A549 (cell line): Measurements from ENCODE around the gene ZBTB20. TPM values are rescaled to one million over a fixed set of nuclear protein-coding genes. Genes with fewer than 3 reads are reported as not detected.

ENCODE experiments used
- ATAC-seq, 2 experiments: fragments of 200-7000 bp in 1 of 2; fragments of >200 bp in 1 of 2; cut with Nextera tagmentation in 1 of 2; cut with Tn5 transposase in 1 of 2; 3 replicates each; pipeline versions ENCODE4 v1.8.0 to v1.9.1; 2018 to 2020; ENCODE audit warnings: mild to moderate bottlenecking in 1 of 2, moderate library complexity in 1 of 2
- CTCF ChIA-PET: fragments of 300-600 bp; sonication (Branson Sonifier 250); formaldehyde crosslinking; extraction: SDS; loops from one replicate; lab custom pipeline; 2021; ENCODE audit warnings: antibody characterized with exemption, inconsistent platforms; lab: Yijun Ruan, JAX
- POLR2A ChIA-PET: fragments of 350-600 bp; formaldehyde crosslinking; extraction: SDS; loops from one replicate; lab custom pipeline; 2021; ENCODE audit warnings: antibody characterized with exemption, inconsistent platforms; lab: Yijun Ruan, JAX
- DNase-seq, 2 experiments: peaks; one replicate each; pipeline versions ENCODE4 v3.0.0 to v3.0.0-alpha.2; 2011 to 2016; ENCODE audit warnings: low read depth in 1 of 2, low spot score in 1 of 2
- FAIRE-seq: peaks from 2 replicates; lab custom pipeline; 2011; peaks lifted over from hg19 to GRCh38; lab: Jason Lieb, UNC
- H3K27ac ChIP-seq, 2 experiments: fragments of >200 bp; sonication (Bioruptor Twin); formaldehyde crosslinking; 3 replicates each; pipeline ENCODE4 v1.5.1; 2016 to 2017
- H3K4me1 ChIP-seq: fragments of >200 bp; sonication (Bioruptor Twin); formaldehyde crosslinking; 3 replicates; pipeline ENCODE4 v1.6.1; 2016
- H3K4me2 ChIP-seq: fragments of >200 bp; sonication (Bioruptor Twin); formaldehyde crosslinking; 3 replicates; pipeline ENCODE4 v1.6.1; 2016
- H3K4me3 ChIP-seq: fragments of >200 bp; sonication (Bioruptor Twin); formaldehyde crosslinking; 3 replicates; pipeline ENCODE4 v1.5.1; 2016
- H3K9me3 ChIP-seq: fragments of >200 bp; sonication (Bioruptor Twin); formaldehyde crosslinking; 3 replicates; pipeline ENCODE4 v1.6.1; 2016
- CBX2 ChIP-seq: fragments of 200-600 bp; sonication (generic); IDR thresholded peaks from 2 replicates; pipeline ENCODE4 v1.6.1; 2016; ENCODE audit warnings: low read depth, mild to moderate bottlenecking, borderline replicate concordance
- CEBPB ChIP-seq, 2 experiments: fragments of >200 bp in 1 of 2; sonication (Bioruptor Twin) in 1 of 2; formaldehyde crosslinking in 1 of 2; IDR thresholded peaks; 2 replicates each; pipeline ENCODE4 v1.6.1; 2012 to 2016
- CHD2 ChIP-seq: fragments of 150-350 bp; IDR thresholded peaks from 2 replicates; pipeline ENCODE4 v1.6.1; 2014; ENCODE audit warnings: low read length; ENCODE audit not compliant: partially characterized antibody
- CHD4 ChIP-seq: fragments of 200-600 bp; sonication (generic); IDR thresholded peaks from 2 replicates; pipeline ENCODE4 v1.6.1; 2016; ENCODE audit warnings: antibody characterized with exemption, mild to moderate bottlenecking, borderline replicate concordance
- EHF ChIP-seq: fragments of 250-450 bp; sonication (Bioruptor Pico); IDR thresholded peaks from 2 replicates; pipeline ENCODE4 v1.5.0; 2020; ENCODE audit warnings: mild to moderate bottlenecking
- ESRRA ChIP-seq: fragments of 150-350 bp; IDR thresholded peaks from 2 replicates; pipeline ENCODE4 v1.6.1; 2014; ENCODE audit warnings: mild to moderate bottlenecking, low read length, borderline replicate concordance
- FOSL2 ChIP-seq, 2 experiments: fragments of 450-650 bp in 1 of 2; fragments of >200 bp in 1 of 2; sonication (Bioruptor Twin) in 1 of 2; formaldehyde crosslinking; IDR thresholded peaks; 2 replicates each; pipeline versions ENCODE4 v1.5.0 to v1.6.1; 2016 to 2020; ENCODE audit warnings: mild to moderate bottlenecking in 1 of 2, moderate library complexity in 1 of 2
- HEYL ChIP-seq: fragments of 250-450 bp; sonication (Bioruptor Pico); IDR thresholded peaks from 2 replicates; pipeline ENCODE4 v1.8.0; 2021; ENCODE audit warnings: mild to moderate bottlenecking, moderate library complexity
- HOXA7 ChIP-seq: fragments of 250-450 bp; sonication (Bioruptor Pico); IDR thresholded peaks from 2 replicates; pipeline ENCODE4 v1.5.0; 2020; ENCODE audit warnings: mild to moderate bottlenecking, moderate library complexity
- KDM5A ChIP-seq: fragments of 200-600 bp; sonication (generic); IDR thresholded peaks from 2 replicates; pipeline ENCODE4 v1.6.1; 2016; ENCODE audit warnings: antibody characterized with exemption, mild to moderate bottlenecking
- MAFK ChIP-seq: fragments of 450-650 bp; IDR thresholded peaks from 2 replicates; pipeline ENCODE4 v1.6.1; 2014; ENCODE audit not compliant: partially characterized antibody
- NFE2L2 ChIP-seq: fragments of 150-350 bp; conservative IDR thresholded peaks from 2 replicates; pipeline ENCODE4 v1.6.1; 2014; ENCODE audit warnings: low read length
- NPAS2 ChIP-seq: fragments of 250-450 bp; sonication (Bioruptor Pico); IDR thresholded peaks from 2 replicates; pipeline ENCODE4 v1.8.0; 2022; ENCODE audit warnings: mild to moderate bottlenecking, moderate library complexity, borderline replicate concordance
- TP53 ChIP-seq: fragments of 250-450 bp; sonication (Bioruptor Pico); IDR thresholded peaks from 2 replicates; pipeline ENCODE4 v1.5.0; 2021; ENCODE audit warnings: mild to moderate bottlenecking, moderate library complexity
- ZNF302 ChIP-seq: fragments of 250-450 bp; sonication (Bioruptor Pico); IDR thresholded peaks from 2 replicates; pipeline ENCODE4 v1.9.0; 2021; ENCODE audit warnings: inconsistent platforms, mild to moderate bottlenecking, moderate library complexity
- ZSCAN20 ChIP-seq: fragments of 250-450 bp; sonication (Bioruptor Pico); IDR thresholded peaks from 2 replicates; pipeline ENCODE4 v1.8.0; 2022; ENCODE audit warnings: mild to moderate bottlenecking, moderate library complexity
- WGBS: methylation state at CpG from one replicate; pipeline ENCODE4 v1.1.6; 2017; ENCODE audit errors: missing lambda C conversion rate; 5-methylcytosine and 5-hydroxymethylcytosine counted together
- polyA plus RNA-seq, 4 experiments: library from polyadenylated mRNA; depleted of rRNA in 3 of 4; stranded (reverse); fragments of >200 nt; fragmentation: RNase III in 1 of 4; extraction: RNeasy Plus Mini Kit Qiagen cat#74134 plus additional on column Dnase treatment in 1 of 4; gene quantifications; 2 replicates in 3 of 4; 3 replicates in 1 of 4; pipeline ENCODE4 v1.2.3, GENCODE V29; 2011 to 2017
- TF ChIP-seq, protein P1 (sequence below): fragments of 450-650 bp; IDR thresholded peaks from 2 replicates; pipeline ENCODE4 v1.6.1; 2014; ENCODE audit warnings: antibody characterized with exemption
- TF ChIP-seq, protein P2 (sequence below): fragments of 200-600 bp; sonication (generic); IDR thresholded peaks from 2 replicates; pipeline ENCODE4 v1.6.1; 2016; ENCODE audit warnings: antibody characterized with exemption, mild to moderate bottlenecking, moderate library complexity
- TF ChIP-seq, protein P3 (sequence below): IDR thresholded peaks from 2 replicates; pipeline ENCODE4 v1.6.1; 2012
- TF ChIP-seq, protein P4 (sequence below): IDR thresholded peaks from 2 replicates; pipeline ENCODE4 v1.6.1; 2012; ENCODE audit warnings: low read depth, borderline replicate concordance

The ZBTB20 gene
- polyA plus RNA-seq, 2 of the 4 experiments (the other 2 are of a cell fraction) = 0.85 to 5.0 TPM

DNA sequence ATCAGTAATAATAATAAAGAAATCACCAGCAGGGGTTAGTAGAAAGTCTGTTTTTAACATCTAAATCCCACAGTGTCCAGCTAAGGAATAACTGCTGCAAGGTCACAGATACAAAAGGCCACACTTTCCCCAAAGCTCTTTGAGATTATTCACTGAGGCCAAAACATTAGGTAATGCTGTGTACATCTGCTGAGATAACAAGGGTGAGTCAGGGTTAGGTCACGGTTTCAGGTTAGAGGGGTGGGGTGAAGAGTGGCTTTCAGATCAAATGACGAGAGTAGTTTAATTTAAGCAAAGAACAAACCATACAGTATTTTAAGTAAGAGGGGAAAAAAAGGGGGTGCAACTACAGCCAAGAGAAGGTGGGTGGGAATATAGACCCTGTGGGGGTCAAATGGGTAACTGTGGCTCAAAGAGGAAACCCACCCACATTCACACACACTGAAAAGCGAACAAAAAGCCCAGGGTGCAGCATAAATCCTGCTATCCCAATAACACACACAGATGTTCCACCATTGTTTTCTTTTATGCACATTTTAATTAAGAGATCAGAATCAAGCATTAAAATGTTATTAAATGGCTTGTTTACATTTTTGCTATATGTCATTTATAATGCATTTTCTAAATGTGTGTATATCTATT lies 440.4 kb downstream of the ZBTB20 start (continued):
- TF ChIP-seq CHD4 (no peak), ZNF302 (CRISPR knock-in tag) (no peak), FOSL2 (IDR thresholded peaks at IDR 0.05) (peak; percentile 71), FOSL2 (CRISPR knock-in tag; IDR thresholded peaks at IDR 0.05) (peak; percentile 85), EHF (CRISPR knock-in tag) (no peak), HEYL (no peak)
- TF ChIP-seq, protein P1, sequence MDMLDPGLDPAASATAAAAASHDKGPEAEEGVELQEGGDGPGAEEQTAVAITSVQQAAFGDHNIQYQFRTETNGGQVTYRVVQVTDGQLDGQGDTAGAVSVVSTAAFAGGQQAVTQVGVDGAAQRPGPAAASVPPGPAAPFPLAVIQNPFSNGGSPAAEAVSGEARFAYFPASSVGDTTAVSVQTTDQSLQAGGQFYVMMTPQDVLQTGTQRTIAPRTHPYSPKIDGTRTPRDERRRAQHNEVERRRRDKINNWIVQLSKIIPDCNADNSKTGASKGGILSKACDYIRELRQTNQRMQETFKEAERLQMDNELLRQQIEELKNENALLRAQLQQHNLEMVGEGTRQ = no peak

DNA sequence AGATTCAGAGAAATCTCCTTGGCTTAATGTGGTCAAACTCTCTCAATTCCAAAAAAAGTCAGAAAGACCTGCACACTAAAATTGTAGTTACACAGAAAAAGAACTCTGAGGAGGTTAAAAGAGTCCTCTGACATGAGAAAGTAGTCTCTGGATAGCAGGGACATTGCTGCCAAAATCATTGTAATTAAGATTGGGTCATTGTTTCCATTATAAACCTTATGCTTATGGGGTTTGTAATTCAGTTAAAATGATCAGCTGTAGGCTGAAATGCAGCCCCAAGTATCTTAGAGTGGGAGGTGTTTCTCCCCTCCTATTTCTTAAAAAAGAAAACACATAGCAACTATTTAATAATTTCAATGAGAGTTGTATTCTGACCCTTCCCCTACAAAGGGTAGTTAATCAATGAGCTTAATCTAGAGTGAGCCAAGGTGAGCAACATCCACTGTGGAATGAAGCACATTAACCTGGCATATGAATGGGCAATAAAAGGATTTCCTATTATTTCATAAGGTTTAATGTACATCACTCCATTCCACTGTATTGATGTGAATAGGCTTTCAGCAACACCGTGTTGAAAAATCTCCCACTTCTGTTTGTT lies 446.4 kb downstream of the ZBTB20 start:
- Histone ChIP-seq H3K4me2 (no peak overlapping the region), H3K27ac (no peak overlapping the region), H3K4me1 (peaks cover 11% of the 10 kb centered on the region; the same call in 2 of the 3 replicates), H3K4me3 (no peak overlapping the region), H3K9me3 (no peaks in the 10 kb centered on the region)
- FAIRE-seq = no peak
- TF ChIP-seq NPAS2 (CRISPR knock-in tag) = no peak
- no peak for TF ChIP-seq NFE2L2
- TF ChIP-seq TP53 (CRISPR knock-in tag) = no peak
- TF ChIP-seq CBX2 = no peak
- TF ChIP-seq KDM5A = no peak
- no peak for TF ChIP-seq EHF (CRISPR knock-in tag)
- no peak for TF ChIP-seq ESRRA
- no peak for ATAC-seq
- ChIA-PET POLR2A (no interaction called here), CTCF (no interaction called here)
- no peak for DNase-seq
- 85% methylated on average over 1 of the region's 1 CpG for WGBS

DNA sequence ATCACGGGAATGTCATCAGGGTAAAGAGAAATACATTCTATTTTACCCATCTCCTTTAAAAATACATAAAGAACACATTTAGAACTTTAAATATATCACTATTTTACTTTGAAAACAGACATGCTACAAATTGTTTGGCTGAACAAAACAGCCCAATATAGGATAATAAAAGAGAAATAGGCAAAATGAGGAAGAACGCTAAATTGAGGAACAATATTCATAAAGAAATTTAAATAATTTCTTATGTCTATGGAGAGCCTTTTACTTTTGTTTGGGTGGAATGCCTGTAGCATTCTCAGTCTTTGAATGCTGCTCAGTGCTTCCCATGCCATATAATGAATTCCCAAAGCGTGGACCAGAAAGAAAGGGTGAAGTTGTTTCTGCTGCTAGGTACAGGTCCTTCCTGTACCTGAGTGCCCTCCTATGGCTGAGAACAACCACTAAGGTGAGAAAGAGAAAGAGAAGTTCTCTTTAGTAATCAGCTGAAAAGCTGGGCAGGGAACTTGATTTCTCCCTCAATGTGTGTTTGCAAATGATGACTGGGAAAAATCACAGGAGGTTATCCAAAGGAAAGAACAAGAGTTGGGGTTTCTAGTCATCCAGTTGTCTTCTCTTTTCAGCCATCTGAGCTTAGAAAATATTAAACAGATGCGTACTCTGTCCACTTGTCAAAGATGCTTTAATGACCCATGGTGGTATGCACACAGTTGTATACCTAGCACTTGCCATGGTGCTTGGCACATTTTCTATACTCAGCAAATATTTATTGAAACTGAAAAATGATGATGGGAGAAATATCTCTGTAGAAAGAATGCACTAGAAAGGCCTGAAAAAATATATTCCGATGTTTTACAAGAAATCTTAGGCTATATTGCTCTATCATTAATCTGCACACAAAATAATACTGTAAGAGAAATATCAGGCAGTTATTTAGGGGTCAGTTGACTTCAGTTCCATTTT lies 448.7 kb downstream of the ZBTB20 start:
- FAIRE-seq = peak; percentile 59
- WGBS = 83% methylated on average over 5 of the region's 5 CpGs
- ATAC-seq = no peak

DNA sequence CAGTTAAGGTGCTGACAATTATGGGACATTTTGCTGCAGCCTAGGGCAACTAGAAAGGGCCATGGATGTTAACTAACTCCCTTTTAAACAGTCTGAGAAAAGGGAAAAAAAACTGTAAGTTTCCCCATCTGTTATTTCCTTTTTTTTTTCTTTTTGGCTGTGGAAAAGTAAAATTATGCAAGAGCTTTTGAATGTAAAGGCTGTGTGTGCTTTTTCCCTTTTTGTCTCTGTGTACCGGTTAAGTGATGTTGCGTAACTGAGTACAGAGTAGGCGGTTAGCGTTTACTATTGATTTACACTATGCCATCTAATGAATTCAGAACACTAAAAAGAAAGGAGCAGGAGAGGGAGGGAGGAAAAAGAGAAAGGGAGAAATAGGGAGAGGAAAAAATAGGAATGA lies 449.7 kb downstream of the ZBTB20 start:
- ChIA-PET POLR2A (no interaction called here), CTCF (interaction anchor here (0.9 to 1.0 kb wide), 2 partner anchors 9 to 314 kb away, joined by 3 read pairs; no protein-coding TSS in a partner anchor)
- H3K9me3 ChIP-seq = no peaks in the 10 kb centered on the region
- DNase-seq (no peak), ATAC-seq (no peak), FAIRE-seq (no peak)
- TF ChIP-seq HOXA7 (no peak), ZSCAN20 (CRISPR knock-in tag) (no peak), ESRRA (no peak), CEBPB (IDR thresholded peaks at IDR 0.05) (peak; percentile 45 to 80; a peak in 3 of 4 replicates)
- TF ChIP-seq, protein P2, sequence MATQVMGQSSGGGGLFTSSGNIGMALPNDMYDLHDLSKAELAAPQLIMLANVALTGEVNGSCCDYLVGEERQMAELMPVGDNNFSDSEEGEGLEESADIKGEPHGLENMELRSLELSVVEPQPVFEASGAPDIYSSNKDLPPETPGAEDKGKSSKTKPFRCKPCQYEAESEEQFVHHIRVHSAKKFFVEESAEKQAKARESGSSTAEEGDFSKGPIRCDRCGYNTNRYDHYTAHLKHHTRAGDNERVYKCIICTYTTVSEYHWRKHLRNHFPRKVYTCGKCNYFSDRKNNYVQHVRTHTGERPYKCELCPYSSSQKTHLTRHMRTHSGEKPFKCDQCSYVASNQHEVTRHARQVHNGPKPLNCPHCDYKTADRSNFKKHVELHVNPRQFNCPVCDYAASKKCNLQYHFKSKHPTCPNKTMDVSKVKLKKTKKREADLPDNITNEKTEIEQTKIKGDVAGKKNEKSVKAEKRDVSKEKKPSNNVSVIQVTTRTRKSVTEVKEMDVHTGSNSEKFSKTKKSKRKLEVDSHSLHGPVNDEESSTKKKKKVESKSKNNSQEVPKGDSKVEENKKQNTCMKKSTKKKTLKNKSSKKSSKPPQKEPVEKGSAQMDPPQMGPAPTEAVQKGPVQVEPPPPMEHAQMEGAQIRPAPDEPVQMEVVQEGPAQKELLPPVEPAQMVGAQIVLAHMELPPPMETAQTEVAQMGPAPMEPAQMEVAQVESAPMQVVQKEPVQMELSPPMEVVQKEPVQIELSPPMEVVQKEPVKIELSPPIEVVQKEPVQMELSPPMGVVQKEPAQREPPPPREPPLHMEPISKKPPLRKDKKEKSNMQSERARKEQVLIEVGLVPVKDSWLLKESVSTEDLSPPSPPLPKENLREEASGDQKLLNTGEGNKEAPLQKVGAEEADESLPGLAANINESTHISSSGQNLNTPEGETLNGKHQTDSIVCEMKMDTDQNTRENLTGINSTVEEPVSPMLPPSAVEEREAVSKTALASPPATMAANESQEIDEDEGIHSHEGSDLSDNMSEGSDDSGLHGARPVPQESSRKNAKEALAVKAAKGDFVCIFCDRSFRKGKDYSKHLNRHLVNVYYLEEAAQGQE = no peak
- TF ChIP-seq, protein P3, sequence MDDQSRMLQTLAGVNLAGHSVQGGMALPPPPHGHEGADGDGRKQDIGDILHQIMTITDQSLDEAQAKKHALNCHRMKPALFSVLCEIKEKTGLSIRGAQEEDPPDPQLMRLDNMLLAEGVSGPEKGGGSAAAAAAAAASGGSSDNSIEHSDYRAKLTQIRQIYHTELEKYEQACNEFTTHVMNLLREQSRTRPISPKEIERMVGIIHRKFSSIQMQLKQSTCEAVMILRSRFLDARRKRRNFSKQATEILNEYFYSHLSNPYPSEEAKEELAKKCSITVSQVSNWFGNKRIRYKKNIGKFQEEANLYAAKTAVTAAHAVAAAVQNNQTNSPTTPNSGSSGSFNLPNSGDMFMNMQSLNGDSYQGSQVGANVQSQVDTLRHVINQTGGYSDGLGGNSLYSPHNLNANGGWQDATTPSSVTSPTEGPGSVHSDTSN = no peak
- TF ChIP-seq, protein P4, sequence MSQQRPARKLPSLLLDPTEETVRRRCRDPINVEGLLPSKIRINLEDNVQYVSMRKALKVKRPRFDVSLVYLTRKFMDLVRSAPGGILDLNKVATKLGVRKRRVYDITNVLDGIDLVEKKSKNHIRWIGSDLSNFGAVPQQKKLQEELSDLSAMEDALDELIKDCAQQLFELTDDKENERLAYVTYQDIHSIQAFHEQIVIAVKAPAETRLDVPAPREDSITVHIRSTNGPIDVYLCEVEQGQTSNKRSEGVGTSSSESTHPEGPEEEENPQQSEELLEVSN = no peak
- 85% methylated on average over 4 of the region's 4 CpGs for WGBS
- peaks cover 7% of the 10 kb centered on the region; the same call in 1 of the 3 replicates for H3K4me1 ChIP-seq
- H3K27ac ChIP-seq = no peak overlapping the region
- no peak overlapping the region for H3K4me2 ChIP-seq
- no peak overlapping the region for H3K4me3 ChIP-seq

More for the DNA sequence above, 448.7 kb downstream of the ZBTB20 start:
- no peaks in the 10 kb centered on the region for H3K9me3 ChIP-seq
- DNase-seq = no peak
- CTCF ChIA-PET = interaction anchor here (0.9 kb wide), 1 partner anchor 8 kb away, joined by 3 read pairs; no protein-coding TSS in a partner anchor
- no peak overlapping the region for H3K4me2 ChIP-seq
- no peak overlapping the region for H3K27ac ChIP-seq
- POLR2A ChIA-PET = no interaction called here
- TF ChIP-seq CHD2 = no peak
- TF ChIP-seq MAFK = peak; percentile 21
- TF ChIP-seq, all 56 proteins: peak for 1
- Histone ChIP-seq H3K4me1 (peaks cover 7% of the 10 kb centered on the region; the same call in 1 of the 3 replicates), H3K4me3 (no peak overlapping the region)
